MM.1S (cell line): ENCODE data around the gene NMS.

ENCODE experiments used
- DNase-seq: peaks from one replicate; pipeline ENCODE4 v3.0.0-alpha.2; 2015
- H2AFZ ChIP-seq: fragments of 300-600 bp; sonication (generic); 2 replicates; pipeline ENCODE4 v1.6.0; 2016; ENCODE audit warnings: antibody characterized with exemption, low read length
- H3F3A ChIP-seq: fragments of 300-600 bp; sonication (generic); 2 replicates; pipeline ENCODE4 v1.6.1; 2016; ENCODE audit warnings: mild to moderate bottlenecking, antibody characterized with exemption, low read length, moderate library complexity, mixed read lengths; ENCODE audit not compliant: insufficient read depth
- H3K27ac ChIP-seq: fragments of 300-600 bp; sonication (generic); 2 replicates; pipeline ENCODE4 v1.5.1; 2016; ENCODE audit warnings: mild to moderate bottlenecking, low read length
- H3K27me3 ChIP-seq: fragments of 300-600 bp; sonication (generic); replicated peaks from 2 replicates; pipeline ENCODE4 v1.6.0; 2016; ENCODE audit warnings: low read length; ENCODE audit not compliant: insufficient read depth
- H3K36me3 ChIP-seq: fragments of 300-600 bp; sonication (generic); replicated peaks from 2 replicates; pipeline ENCODE4 v1.6.1; 2016; ENCODE audit warnings: mild to moderate bottlenecking, low read length, mixed read lengths; ENCODE audit not compliant: insufficient read depth
- H3K4me1 ChIP-seq: fragments of 300-600 bp; sonication (generic); 2 replicates; pipeline ENCODE4 v1.6.1; 2016; ENCODE audit warnings: low read length, mixed read lengths
- H3K4me2 ChIP-seq: fragments of 300-600 bp; sonication (generic); 2 replicates; pipeline ENCODE4 v1.6.0; 2016; ENCODE audit warnings: low read depth, low read length
- H3K4me3 ChIP-seq: fragments of 300-600 bp; sonication (generic); 2 replicates; pipeline ENCODE4 v1.5.1; 2016; ENCODE audit warnings: low read length, mixed read lengths
- H3K79me2 ChIP-seq: fragments of 300-600 bp; sonication (generic); 2 replicates; pipeline ENCODE4 v1.6.1; 2016; ENCODE audit warnings: mixed run types, low read length, mixed read lengths
- H3K9ac ChIP-seq: fragments of 300-600 bp; sonication (generic); 2 replicates; pipeline ENCODE4 v1.6.1; 2016; ENCODE audit warnings: low read length, mixed read lengths
- H3K9me2 ChIP-seq: fragments of 300-600 bp; sonication (generic); replicated peaks from 2 replicates; pipeline ENCODE4 v1.6.1; 2016; ENCODE audit warnings: mild to moderate bottlenecking, low read length, mixed read lengths; ENCODE audit not compliant: insufficient read depth
- H3K9me3 ChIP-seq: fragments of 300-600 bp; sonication (generic); replicated peaks from 2 replicates; pipeline ENCODE4 v1.6.1; 2016; ENCODE audit warnings: mild to moderate bottlenecking, low read length, mixed read lengths; ENCODE audit not compliant: insufficient read depth
- H4K20me1 ChIP-seq: fragments of 300-600 bp; sonication (generic); 2 replicates; pipeline ENCODE4 v1.6.1; 2016; ENCODE audit warnings: mild to moderate bottlenecking, low read length, moderate library complexity, mixed read lengths; ENCODE audit not compliant: insufficient read depth
- EZH2 ChIP-seq: fragments of 300-600 bp; sonication (generic); optimal IDR thresholded peaks from 2 replicates; pipeline ENCODE3; 2017; ENCODE audit warnings: low read depth, mild to moderate bottlenecking, antibody characterized with exemption, low read length, mixed read lengths
- EZH2phosphoT487 ChIP-seq: fragments of 300-600 bp; sonication (generic); IDR thresholded peaks from 2 replicates; pipeline ENCODE4 v1.6.1; 2018; ENCODE audit warnings: antibody characterized with exemption, low read length
- TF ChIP-seq, protein P1 (sequence below): fragments of 300-600 bp; sonication (generic); IDR thresholded peaks from 2 replicates; pipeline ENCODE4 v1.5.1; 2016; ENCODE audit warnings: antibody characterized with exemption, low read length, mixed read lengths

The NMS gene

DNA sequence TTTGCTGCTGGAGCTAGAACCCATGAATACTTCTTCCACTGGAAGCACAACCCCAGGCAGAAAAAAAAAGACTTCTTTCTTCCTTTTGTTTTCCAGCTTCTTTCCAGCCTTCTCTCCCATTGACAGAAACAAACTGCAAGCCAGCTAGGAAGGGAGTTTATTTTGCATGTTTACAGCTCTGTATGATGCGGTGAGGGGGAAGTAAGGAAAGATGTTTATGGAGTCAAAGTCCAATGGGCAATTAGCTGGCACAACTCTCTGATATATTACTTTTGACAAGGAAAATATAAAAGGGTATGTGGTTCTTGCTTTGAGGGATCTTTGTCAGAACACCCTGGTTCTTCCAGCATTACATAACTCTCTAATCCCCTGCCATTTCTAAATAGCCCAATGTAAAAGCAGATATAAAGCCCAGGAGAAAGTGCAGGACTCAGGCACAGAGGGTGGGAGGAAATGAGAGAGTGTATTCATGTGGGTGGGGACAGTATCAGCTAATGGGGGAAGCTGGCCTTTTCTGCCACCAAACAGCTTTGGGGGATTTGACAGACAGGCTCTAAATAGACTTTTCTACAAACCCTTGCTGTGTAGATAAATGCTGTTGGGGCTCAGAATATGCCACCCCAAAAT is 9.3 kb upstream of the NMS start:
- H3K4me2 ChIP-seq = no peak overlapping the region
- no peaks in the 10 kb centered on the region for H3K4me1 ChIP-seq
- H3K4me3 ChIP-seq = no peak overlapping the region
- no peaks in the 10 kb centered on the region for H3F3A ChIP-seq
- H3K79me2 ChIP-seq = no peaks in the 10 kb centered on the region
- no peaks in the 10 kb centered on the region for H3K27me3 ChIP-seq
- H3K36me3 ChIP-seq = no peaks in the 10 kb centered on the region
- H3K27ac ChIP-seq = no peak overlapping the region
- no peak for DNase-seq
- TF ChIP-seq EZH2 (no peak), EZH2phosphoT487 (no peak)
- TF ChIP-seq, protein P1, sequence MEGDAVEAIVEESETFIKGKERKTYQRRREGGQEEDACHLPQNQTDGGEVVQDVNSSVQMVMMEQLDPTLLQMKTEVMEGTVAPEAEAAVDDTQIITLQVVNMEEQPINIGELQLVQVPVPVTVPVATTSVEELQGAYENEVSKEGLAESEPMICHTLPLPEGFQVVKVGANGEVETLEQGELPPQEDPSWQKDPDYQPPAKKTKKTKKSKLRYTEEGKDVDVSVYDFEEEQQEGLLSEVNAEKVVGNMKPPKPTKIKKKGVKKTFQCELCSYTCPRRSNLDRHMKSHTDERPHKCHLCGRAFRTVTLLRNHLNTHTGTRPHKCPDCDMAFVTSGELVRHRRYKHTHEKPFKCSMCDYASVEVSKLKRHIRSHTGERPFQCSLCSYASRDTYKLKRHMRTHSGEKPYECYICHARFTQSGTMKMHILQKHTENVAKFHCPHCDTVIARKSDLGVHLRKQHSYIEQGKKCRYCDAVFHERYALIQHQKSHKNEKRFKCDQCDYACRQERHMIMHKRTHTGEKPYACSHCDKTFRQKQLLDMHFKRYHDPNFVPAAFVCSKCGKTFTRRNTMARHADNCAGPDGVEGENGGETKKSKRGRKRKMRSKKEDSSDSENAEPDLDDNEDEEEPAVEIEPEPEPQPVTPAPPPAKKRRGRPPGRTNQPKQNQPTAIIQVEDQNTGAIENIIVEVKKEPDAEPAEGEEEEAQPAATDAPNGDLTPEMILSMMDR = no peak
- H4K20me1 ChIP-seq = no peaks in the 10 kb centered on the region
- no peak overlapping the region for H2AFZ ChIP-seq
- no peaks in the 10 kb centered on the region for H3K9me2 ChIP-seq
- H3K9ac ChIP-seq = no peak overlapping the region
- no peaks in the 10 kb centered on the region for H3K9me3 ChIP-seq

DNA sequence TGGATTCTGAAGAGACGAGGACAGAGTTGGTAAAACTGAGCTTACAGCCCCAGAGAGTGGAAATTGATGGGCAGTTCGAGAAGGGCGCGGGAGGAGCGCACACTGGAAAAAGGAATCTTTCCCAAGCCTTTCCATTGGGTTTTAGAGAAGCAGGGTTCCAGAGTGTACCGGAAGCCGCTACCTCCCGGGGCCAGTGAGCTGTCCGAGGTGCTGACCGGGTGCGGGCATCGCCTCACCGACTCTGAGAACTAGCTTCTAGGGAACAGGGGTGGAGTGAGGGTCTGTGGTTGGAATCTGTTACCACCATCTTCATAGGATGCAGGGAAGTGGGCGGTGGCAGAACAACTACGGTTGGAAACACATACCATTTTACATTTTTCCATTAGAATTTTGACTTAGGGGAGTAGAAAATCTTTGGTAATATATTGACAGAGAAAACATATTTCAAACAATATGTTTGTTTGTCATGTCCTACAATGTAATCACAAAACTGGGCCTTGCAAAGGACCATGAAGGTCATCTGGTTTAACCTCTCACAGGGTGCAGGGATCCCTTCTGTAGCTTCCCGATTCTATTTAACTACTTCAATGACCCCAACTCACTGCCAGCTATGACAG is 724 bp downstream of the NMS start:
- no peaks in the 10 kb centered on the region for H3F3A ChIP-seq
- H3K9me2 ChIP-seq = no peaks in the 10 kb centered on the region
- H4K20me1 ChIP-seq = no peaks in the 10 kb centered on the region
- no peaks in the 10 kb centered on the region for H3K27me3 ChIP-seq
- H3K36me3 ChIP-seq = no peaks in the 10 kb centered on the region
- H3K4me2 ChIP-seq = no peak overlapping the region
- H3K9ac ChIP-seq = no peak overlapping the region
- no peak overlapping the region for H3K4me3 ChIP-seq
- TF ChIP-seq EZH2phosphoT487 (no peak), EZH2 (no peak)
- TF ChIP-seq, protein P1 = no peak
- H3K9me3 ChIP-seq = no peaks in the 10 kb centered on the region
- no peak overlapping the region for H3K27ac ChIP-seq
- DNase-seq = no peak
- no peaks in the 10 kb centered on the region for H3K4me1 ChIP-seq
- H3K79me2 ChIP-seq = no peaks in the 10 kb centered on the region
- no peak overlapping the region for H2AFZ ChIP-seq

DNA sequence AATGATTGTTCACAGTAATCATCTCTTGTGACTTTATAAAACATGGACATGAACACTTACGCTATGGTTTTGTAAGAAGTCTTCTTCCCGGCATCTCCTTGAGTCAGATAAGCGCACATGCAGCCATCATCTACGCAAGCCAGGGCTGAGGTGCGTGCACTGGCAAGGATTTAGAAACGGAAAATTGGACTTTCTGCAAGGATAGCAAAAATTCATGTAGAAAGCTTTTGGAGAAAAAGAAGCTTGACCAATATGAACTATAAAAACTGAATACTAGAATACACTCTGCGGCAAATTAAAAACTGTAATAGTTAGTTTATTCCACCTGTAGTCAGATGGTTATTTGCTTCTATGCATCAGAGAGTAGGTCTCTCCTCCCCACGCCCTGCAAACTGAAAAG is 6.3 kb downstream of the NMS start:
- Histone ChIP-seq H3K4me2 (no peak overlapping the region), H2AFZ (no peak overlapping the region), H3K4me3 (no peak overlapping the region), H3K9me3 (no peaks in the 10 kb centered on the region), H3K27ac (no peak overlapping the region), H4K20me1 (no peaks in the 10 kb centered on the region), H3K27me3 (no peaks in the 10 kb centered on the region), H3K36me3 (no peaks in the 10 kb centered on the region), H3K79me2 (no peaks in the 10 kb centered on the region), H3F3A (no peaks in the 10 kb centered on the region), H3K9me2 (no peaks in the 10 kb centered on the region), H3K4me1 (no peaks in the 10 kb centered on the region), H3K9ac (no peak overlapping the region)
- TF ChIP-seq, protein P1 = no peak
- TF ChIP-seq EZH2 (no peak), EZH2phosphoT487 (no peak)
- no peak for DNase-seq
